ENCODE data around the gene SLC25A48. TPM values are rescaled to one million over a fixed set of nuclear protein-coding genes. Genes with fewer than 3 reads are reported as not detected.

Gene SLC25A48
- total RNA-seq, result 0.52 TPM

GRCh38 chr5:135834639-135835529 is at the start of gene SLC25A48:
TSS of gene SLC25A48 (plus strand) at chr5:135834663. CDS start at chr5:135834848, 185 bp downstream.
- H3K27me3 ChIP-seq (ENCODE audit: control insufficient read depth in 3 of 3, insufficient read depth in 3 of 3, low read length in 3 of 3), result peaks cover 28 to 32% (median 29%) of the 10 kb centered on the region in 3 donors
- H3K4me3 ChIP-seq (ENCODE audit: low read length in 3 of 3), result peak within 1 kb of the TSS; percentile 60 to 75 (median 61)
- H3K4me1 ChIP-seq (ENCODE audit: control insufficient read depth in 3 of 3, insufficient read depth in 3 of 3, low read length in 3 of 3), result peaks cover 6 to 17% (median 15%) of the 10 kb centered on the region in 3 donors
- H3K9me3 ChIP-seq (ENCODE audit: control insufficient read depth in 3 of 3, low read length in 3 of 3), result no peaks in the 10 kb centered on the region
- H3K9ac ChIP-seq (ENCODE audit: low read depth in 1 of 3, low read length in 3 of 3), result peak within 1 kb of the TSS; percentile 20 to 77 (median 56)
- no peak within 1 kb of the TSS for H3K27ac ChIP-seq (ENCODE audit: low read depth, low read length)
- H3K36me3 ChIP-seq (ENCODE audit: control insufficient read depth in 3 of 3, insufficient read depth in 3 of 3, low read length in 3 of 3), result no peaks in the 10 kb centered on the region

- Histone ChIP-seq H3K9ac (ENCODE audit: low read depth in 1 of 3, low read length in 3 of 3) (no peak overlapping the region), H3K27me3 (ENCODE audit: control insufficient read depth in 3 of 3, insufficient read depth in 3 of 3, low read length in 3 of 3) (peaks cover 10 to 16% (median 11%) of the 10 kb centered on the region in 3 donors), H3K9me3 (ENCODE audit: control insufficient read depth in 3 of 3, low read length in 3 of 3) (no peaks in the 10 kb centered on the region), H3K4me1 (ENCODE audit: control insufficient read depth in 3 of 3, insufficient read depth in 3 of 3, low read length in 3 of 3) (no peaks in the 10 kb centered on the region), H3K4me3 (ENCODE audit: low read length in 3 of 3) (no peak overlapping the region), H3K27ac (ENCODE audit: low read depth, low read length) (no peak overlapping the region), H3K36me3 (ENCODE audit: control insufficient read depth in 3 of 3, insufficient read depth in 3 of 3, low read length in 3 of 3) (no peaks in the 10 kb centered on the region)
Observed at GRCh38 chr5:135800656-135801055, 33.8 kb upstream of the SLC25A48 start.

GRCh38 chr5:135810188-135810943 is 24.1 kb upstream of the SLC25A48 start:
- no peaks in the 10 kb centered on the region for H3K36me3 ChIP-seq (ENCODE audit: control insufficient read depth in 3 of 3, insufficient read depth in 3 of 3, low read length in 3 of 3)
- no peak overlapping the region for H3K9ac ChIP-seq (ENCODE audit: low read depth in 1 of 3, low read length in 3 of 3)
- H3K27me3 ChIP-seq (ENCODE audit: control insufficient read depth in 3 of 3, insufficient read depth in 3 of 3, low read length in 3 of 3), result no peaks in the 10 kb centered on the region
- no peaks in the 10 kb centered on the region for H3K9me3 ChIP-seq (ENCODE audit: control insufficient read depth in 3 of 3, low read length in 3 of 3)
- H3K4me3 ChIP-seq (ENCODE audit: low read length in 3 of 3), result no peak overlapping the region
- peaks cover 9 to 15% (median 13%) of the 10 kb centered on the region in 3 donors for H3K4me1 ChIP-seq (ENCODE audit: control insufficient read depth in 3 of 3, insufficient read depth in 3 of 3, low read length in 3 of 3)
- no peak overlapping the region for H3K27ac ChIP-seq (ENCODE audit: low read depth, low read length)

GRCh38 chr5:135811007-135811406 is 23.5 kb upstream of the SLC25A48 start:
- Histone ChIP-seq H3K27ac (ENCODE audit: low read depth, low read length) (no peak overlapping the region), H3K9me3 (ENCODE audit: control insufficient read depth in 3 of 3, low read length in 3 of 3) (no peaks in the 10 kb centered on the region), H3K9ac (ENCODE audit: low read depth in 1 of 3, low read length in 3 of 3) (no peak overlapping the region), H3K4me1 (ENCODE audit: control insufficient read depth in 3 of 3, insufficient read depth in 3 of 3, low read length in 3 of 3) (peaks cover 9 to 15% (median 13%) of the 10 kb centered on the region in 3 donors), H3K27me3 (ENCODE audit: control insufficient read depth in 3 of 3, insufficient read depth in 3 of 3, low read length in 3 of 3) (no peaks in the 10 kb centered on the region), H3K36me3 (ENCODE audit: control insufficient read depth in 3 of 3, insufficient read depth in 3 of 3, low read length in 3 of 3) (no peaks in the 10 kb centered on the region), H3K4me3 (ENCODE audit: low read length in 3 of 3) (no peak overlapping the region)

- H3K9ac ChIP-seq (ENCODE audit: low read depth in 1 of 3, low read length in 3 of 3), result no peak overlapping the region
- no peaks in the 10 kb centered on the region for H3K9me3 ChIP-seq (ENCODE audit: control insufficient read depth in 3 of 3, low read length in 3 of 3)
- H3K36me3 ChIP-seq (ENCODE audit: control insufficient read depth in 3 of 3, insufficient read depth in 3 of 3, low read length in 3 of 3), result no peaks in the 10 kb centered on the region
- no peak overlapping the region for H3K27ac ChIP-seq (ENCODE audit: low read depth, low read length)
- H3K4me3 ChIP-seq (ENCODE audit: low read length in 3 of 3), result peak overlapping the region in 1 of 3 donors; percentile 22
- peaks cover 9 to 15% (median 13%) of the 10 kb centered on the region in 3 donors for H3K4me1 ChIP-seq (ENCODE audit: control insufficient read depth in 3 of 3, insufficient read depth in 3 of 3, low read length in 3 of 3)
- no peaks in the 10 kb centered on the region for H3K27me3 ChIP-seq (ENCODE audit: control insufficient read depth in 3 of 3, insufficient read depth in 3 of 3, low read length in 3 of 3)
Observed at GRCh38 chr5:135813758-135814157, 20.7 kb upstream of the SLC25A48 start.

- Histone ChIP-seq H3K9me3 (ENCODE audit: control insufficient read depth in 3 of 3, low read length in 3 of 3) (no peaks in the 10 kb centered on the region), H3K27me3 (ENCODE audit: control insufficient read depth in 3 of 3, insufficient read depth in 3 of 3, low read length in 3 of 3) (no peaks in the 10 kb centered on the region), H3K9ac (ENCODE audit: low read depth in 1 of 3, low read length in 3 of 3) (peak overlapping the region in 1 of 3 donors; percentile 15), H3K36me3 (ENCODE audit: control insufficient read depth in 3 of 3, insufficient read depth in 3 of 3, low read length in 3 of 3) (no peaks in the 10 kb centered on the region), H3K27ac (ENCODE audit: low read depth, low read length) (no peak overlapping the region), H3K4me3 (ENCODE audit: low read length in 3 of 3) (peak overlapping the region in 1 of 3 donors; percentile 22), H3K4me1 (ENCODE audit: control insufficient read depth in 3 of 3, insufficient read depth in 3 of 3, low read length in 3 of 3) (peaks cover 9 to 15% (median 13%) of the 10 kb centered on the region in 3 donors)
Observed at GRCh38 chr5:135814316-135814715, 20.1 kb upstream of the SLC25A48 start.

- Histone ChIP-seq H3K27ac (ENCODE audit: low read depth, low read length) (no peak overlapping the region), H3K9ac (ENCODE audit: low read depth in 1 of 3, low read length in 3 of 3) (no peak overlapping the region), H3K36me3 (ENCODE audit: control insufficient read depth in 3 of 3, insufficient read depth in 3 of 3, low read length in 3 of 3) (no peaks in the 10 kb centered on the region), H3K9me3 (ENCODE audit: control insufficient read depth in 3 of 3, low read length in 3 of 3) (no peaks in the 10 kb centered on the region), H3K27me3 (ENCODE audit: control insufficient read depth in 3 of 3, insufficient read depth in 3 of 3, low read length in 3 of 3) (no peaks in the 10 kb centered on the region), H3K4me1 (ENCODE audit: control insufficient read depth in 3 of 3, insufficient read depth in 3 of 3, low read length in 3 of 3) (peaks cover 9 to 15% (median 13%) of the 10 kb centered on the region in 3 donors), H3K4me3 (ENCODE audit: low read length in 3 of 3) (no peak overlapping the region)
Observed at GRCh38 chr5:135814812-135815211, 19.7 kb upstream of the SLC25A48 start.

GRCh38 chr5:135821061-135821801 is 13.2 kb upstream of the SLC25A48 start:
- Histone ChIP-seq H3K36me3 (ENCODE audit: control insufficient read depth in 3 of 3, insufficient read depth in 3 of 3, low read length in 3 of 3) (no peaks in the 10 kb centered on the region), H3K9me3 (ENCODE audit: control insufficient read depth in 3 of 3, low read length in 3 of 3) (no peaks in the 10 kb centered on the region), H3K9ac (ENCODE audit: low read depth in 1 of 3, low read length in 3 of 3) (no peak overlapping the region), H3K27ac (ENCODE audit: low read depth, low read length) (no peak overlapping the region), H3K4me3 (ENCODE audit: low read length in 3 of 3) (no peak overlapping the region), H3K27me3 (ENCODE audit: control insufficient read depth in 3 of 3, insufficient read depth in 3 of 3, low read length in 3 of 3) (peaks cover 0 to 4% (median 3%) of the 10 kb centered on the region in 3 donors), H3K4me1 (ENCODE audit: control insufficient read depth in 3 of 3, insufficient read depth in 3 of 3, low read length in 3 of 3) (no peaks in the 10 kb centered on the region)

GRCh38 chr5:135821802-135822201 is 12.7 kb upstream of the SLC25A48 start:
- Histone ChIP-seq H3K27ac (ENCODE audit: low read depth, low read length) (no peak overlapping the region), H3K4me3 (ENCODE audit: low read length in 3 of 3) (no peak overlapping the region), H3K9me3 (ENCODE audit: control insufficient read depth in 3 of 3, low read length in 3 of 3) (no peaks in the 10 kb centered on the region), H3K27me3 (ENCODE audit: control insufficient read depth in 3 of 3, insufficient read depth in 3 of 3, low read length in 3 of 3) (peaks cover 0 to 4% (median 3%) of the 10 kb centered on the region in 3 donors), H3K36me3 (ENCODE audit: control insufficient read depth in 3 of 3, insufficient read depth in 3 of 3, low read length in 3 of 3) (no peaks in the 10 kb centered on the region), H3K9ac (ENCODE audit: low read depth in 1 of 3, low read length in 3 of 3) (no peak overlapping the region), H3K4me1 (ENCODE audit: control insufficient read depth in 3 of 3, insufficient read depth in 3 of 3, low read length in 3 of 3) (no peaks in the 10 kb centered on the region)

Data from skeletal muscle tissue (tissue), 4 donors.